Gastrocnemius medialis (tissue), 4 donors: ENCODE data around the gene ARHGAP29. TPM values are rescaled to one million over a fixed set of nuclear protein-coding genes. Genes with fewer than 3 reads are reported as not detected.
"Not testable (repeated sequence)": the region's sequence is repeated elsewhere in the genome, so short reads cannot be mapped to it uniquely, and the experiment has no call there.

Experiments used
- ATAC-seq, 2 donors: fragments of 150-250 bp; one replicate each; pipeline ENCODE4 v1.9.1; 2016
- DNase-seq, 2 donors: peaks; one replicate each; pipeline ENCODE4 v3.0.0-alpha.2; 2019
- H3K27ac ChIP-seq, 4 donors: fragments of 200-600 bp; sonication (generic); 1 replicate in 1 of 4; 2 replicates in 3 of 4; pipeline ENCODE4 v1.5.1; 2016 to 2018; ENCODE audit warnings: mild to moderate bottlenecking in 2 of 4, moderate library complexity in 1 of 4
- H3K27me3 ChIP-seq, 3 donors: fragments of 200-600 bp; sonication (generic) in 2 of 3; 1 replicate in 1 of 3; 2 replicates in 2 of 3; pipeline versions ENCODE4 v1.5.1 to v1.6.0; 2016 to 2019; ENCODE audit warnings: mild to moderate bottlenecking in 1 of 3, moderate library complexity in 1 of 3
- H3K36me3 ChIP-seq, 2 donors: fragments of 200-600 bp; sonication (generic) in 1 of 2; one replicate each; pipeline ENCODE4 v1.5.1; 2017 to 2018
- H3K4me1 ChIP-seq, 2 donors: fragments of 200-600 bp; sonication (generic) in 1 of 2; one replicate each; pipeline ENCODE4 v1.5.1; 2016 to 2017; ENCODE audit warnings: mild to moderate bottlenecking in 2 of 2
- H3K4me3 ChIP-seq, 4 donors: fragments of 200-600 bp; sonication (generic) in 3 of 4; 1 replicate in 1 of 4; 2 replicates in 3 of 4; pipeline ENCODE4 v1.5.1; 2016 to 2019; ENCODE audit warnings: mild to moderate bottlenecking in 2 of 4
- H3K9me3 ChIP-seq, 3 donors: fragments of 200-600 bp; sonication (generic) in 2 of 3; 1 replicate in 1 of 3; 2 replicates in 2 of 3; pipeline ENCODE4 v1.5.1; 2016 to 2019
- POLR2A ChIP-seq, 2 donors: fragments of 450-650 bp; IDR thresholded peaks; one replicate each; pipeline ENCODE4 v1.6.1; 2017; ENCODE audit warnings: antibody characterized with exemption in 2 of 2, mild to moderate bottlenecking in 2 of 2, moderate library complexity in 2 of 2
- in situ Hi-C, 4 donors: fragments of 200-750 bp; cut with MboI; loops; one replicate each; pipeline versions ENCODE4 v1.15.0 to v1.8.0; 2017; ENCODE audit warnings: low sequenced_read_pairs in 4 of 4
- intact Hi-C: fragments of 100-400 bp; cut with DNase I; formaldehyde crosslinking; loops from one replicate; pipeline ENCODE4 v1.15.1; 2023; ENCODE audit warnings: low total_unique reads
- total RNA-seq, 4 donors: library from RNA; depleted of rRNA; stranded (reverse); fragments of >200 nt; gene quantifications; one replicate each; pipeline versions ENCODE4 v1.1.0 to v1.2.3, GENCODE V29; 2016
- TF ChIP-seq, protein P1 (sequence below), 5 experiments: fragments of 450-650 bp in 3 of 5; fragments of 200-600 bp in 2 of 5; sonication (generic) in 2 of 5; IDR thresholded peaks in 4 of 5; conservative IDR thresholded peaks in 1 of 5; 1 replicate in 4 of 5; 2 replicates in 1 of 5; pipeline ENCODE4 v1.5.1; 2016 to 2019; ENCODE audit warnings: antibody characterized with exemption in 5 of 5, mild to moderate bottlenecking in 3 of 5, moderate library complexity in 3 of 5

The ARHGAP29 gene
- total RNA-seq, 4 donors from 2014 or later: 10.0 to 13.5 (median 11.6) TPM

DNA sequence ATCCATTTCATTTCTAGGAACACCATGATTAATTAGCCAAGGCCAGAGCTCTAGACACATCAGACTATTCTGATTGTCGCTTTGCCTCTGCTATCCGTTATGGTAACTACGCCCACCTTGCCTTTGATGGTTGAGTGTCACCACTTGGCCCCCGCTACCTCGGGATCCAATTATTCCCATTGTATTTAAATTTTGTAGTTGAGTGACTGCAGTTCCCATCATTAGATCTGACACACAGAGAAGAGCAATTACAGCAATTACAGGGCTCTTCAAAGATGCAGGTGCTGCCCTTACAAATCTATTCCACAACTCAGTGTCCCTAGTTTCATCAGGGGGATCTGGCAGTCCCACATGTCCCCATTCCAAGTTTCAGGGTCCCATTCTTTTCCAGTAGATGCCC lies 71.5 kb downstream of the ARHGAP29 start:
- DNase-seq (no peak), ATAC-seq (no peak)
- H3K36me3 ChIP-seq: no peaks in the 10 kb centered on the region
- in situ Hi-C loops (no loop called here), intact Hi-C loops (no loop called here)
- peaks cover 2 to 7% of the 10 kb centered on the region in 2 donors for H3K4me1 ChIP-seq
- no peaks in the 10 kb centered on the region for H3K9me3 ChIP-seq
- no peak overlapping the region for H3K4me3 ChIP-seq
- H3K27ac ChIP-seq: no peak overlapping the region
- TF ChIP-seq POLR2A (IDR thresholded peaks at IDR 0.05): no peak
- TF ChIP-seq, protein P1, sequence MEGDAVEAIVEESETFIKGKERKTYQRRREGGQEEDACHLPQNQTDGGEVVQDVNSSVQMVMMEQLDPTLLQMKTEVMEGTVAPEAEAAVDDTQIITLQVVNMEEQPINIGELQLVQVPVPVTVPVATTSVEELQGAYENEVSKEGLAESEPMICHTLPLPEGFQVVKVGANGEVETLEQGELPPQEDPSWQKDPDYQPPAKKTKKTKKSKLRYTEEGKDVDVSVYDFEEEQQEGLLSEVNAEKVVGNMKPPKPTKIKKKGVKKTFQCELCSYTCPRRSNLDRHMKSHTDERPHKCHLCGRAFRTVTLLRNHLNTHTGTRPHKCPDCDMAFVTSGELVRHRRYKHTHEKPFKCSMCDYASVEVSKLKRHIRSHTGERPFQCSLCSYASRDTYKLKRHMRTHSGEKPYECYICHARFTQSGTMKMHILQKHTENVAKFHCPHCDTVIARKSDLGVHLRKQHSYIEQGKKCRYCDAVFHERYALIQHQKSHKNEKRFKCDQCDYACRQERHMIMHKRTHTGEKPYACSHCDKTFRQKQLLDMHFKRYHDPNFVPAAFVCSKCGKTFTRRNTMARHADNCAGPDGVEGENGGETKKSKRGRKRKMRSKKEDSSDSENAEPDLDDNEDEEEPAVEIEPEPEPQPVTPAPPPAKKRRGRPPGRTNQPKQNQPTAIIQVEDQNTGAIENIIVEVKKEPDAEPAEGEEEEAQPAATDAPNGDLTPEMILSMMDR (IDR thresholded peaks at IDR 0.05 in 4 of 5, conservative IDR thresholded peaks at IDR 0.05 in 1 of 5): no peak
- no peaks in the 10 kb centered on the region for H3K27me3 ChIP-seq

DNA sequence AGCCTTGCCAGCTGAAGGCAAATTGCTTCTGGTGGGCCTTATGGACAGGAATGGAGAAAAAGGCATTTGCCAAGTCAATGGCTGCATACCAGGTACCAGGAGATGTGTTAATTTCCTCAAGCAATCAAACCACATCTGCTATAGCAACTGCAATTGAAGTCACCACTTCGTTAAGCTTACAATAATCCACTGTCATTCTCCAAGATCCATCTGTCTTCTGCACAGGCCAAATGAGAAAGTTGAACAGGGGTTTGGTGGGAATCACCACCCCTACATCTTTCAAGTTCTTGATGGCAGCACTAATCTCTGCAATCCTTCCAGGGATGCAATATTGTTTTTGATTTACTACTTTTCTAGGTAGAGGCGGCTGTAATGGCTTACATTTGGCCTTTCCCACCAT lies 72.5 kb downstream of the ARHGAP29 start:
- H3K4me3 ChIP-seq, H3K27me3 ChIP-seq, H3K9me3 ChIP-seq, intact Hi-C loops, ATAC-seq, H3K27ac ChIP-seq, DNase-seq, H3K36me3 ChIP-seq, in situ Hi-C loops: not testable (repeated sequence)
- peaks cover 6 to 12% of the 10 kb centered on the region in 2 donors for H3K4me1 ChIP-seq

DNA sequence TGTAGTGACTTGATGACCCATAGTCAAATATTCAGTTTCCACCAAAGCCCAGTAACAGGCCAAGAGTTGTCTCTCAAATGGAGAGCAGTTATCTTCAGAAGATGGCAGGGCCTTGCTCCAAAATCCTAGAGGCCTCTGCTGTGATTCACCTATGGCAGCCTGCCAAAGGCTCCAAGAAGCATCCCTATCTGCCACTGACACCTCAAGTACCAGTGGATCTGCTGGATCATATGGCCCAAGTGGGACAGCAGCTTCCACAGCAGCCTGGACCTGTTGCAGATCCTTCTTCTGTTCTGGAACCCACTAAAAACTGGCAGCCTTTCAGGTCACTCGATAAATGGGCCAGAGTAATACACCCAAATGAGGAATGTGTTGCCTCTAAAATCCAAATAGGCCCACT lies 73.3 kb downstream of the ARHGAP29 start:
- in situ Hi-C loops, intact Hi-C loops: not testable (repeated sequence)

DNA sequence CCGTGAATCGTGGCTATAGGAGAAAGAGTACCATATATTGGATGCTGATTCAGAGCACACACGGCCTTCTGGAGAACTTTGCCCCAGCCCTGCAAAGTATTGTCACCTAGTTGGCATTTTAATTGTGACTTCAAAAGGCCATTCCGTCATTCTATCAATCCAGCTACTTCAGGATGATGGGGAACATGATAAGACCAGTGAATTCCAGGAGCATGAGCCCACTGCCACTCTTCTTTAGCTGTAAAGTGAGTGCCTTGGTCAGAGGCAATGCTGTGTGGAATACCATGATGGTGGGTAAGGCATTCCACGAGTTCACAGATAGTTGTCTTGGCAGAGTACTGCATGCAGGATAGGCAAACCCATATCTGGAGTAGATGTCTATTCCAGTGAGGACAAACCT lies 74.1 kb downstream of the ARHGAP29 start:
- ATAC-seq, H3K4me3 ChIP-seq, H3K27me3 ChIP-seq, intact Hi-C loops, DNase-seq, H3K9me3 ChIP-seq, H3K27ac ChIP-seq, in situ Hi-C loops, H3K36me3 ChIP-seq: not testable (repeated sequence)
- peaks cover 6 to 12% of the 10 kb centered on the region in 2 donors for H3K4me1 ChIP-seq

More for the DNA sequence above, 73.3 kb downstream of the ARHGAP29 start:
- ATAC-seq, H3K27me3 ChIP-seq, DNase-seq, H3K4me3 ChIP-seq, H3K9me3 ChIP-seq, H3K36me3 ChIP-seq, H3K27ac ChIP-seq: not testable (repeated sequence)
- H3K4me1 ChIP-seq: peaks cover 6 to 12% of the 10 kb centered on the region in 2 donors

DNA sequence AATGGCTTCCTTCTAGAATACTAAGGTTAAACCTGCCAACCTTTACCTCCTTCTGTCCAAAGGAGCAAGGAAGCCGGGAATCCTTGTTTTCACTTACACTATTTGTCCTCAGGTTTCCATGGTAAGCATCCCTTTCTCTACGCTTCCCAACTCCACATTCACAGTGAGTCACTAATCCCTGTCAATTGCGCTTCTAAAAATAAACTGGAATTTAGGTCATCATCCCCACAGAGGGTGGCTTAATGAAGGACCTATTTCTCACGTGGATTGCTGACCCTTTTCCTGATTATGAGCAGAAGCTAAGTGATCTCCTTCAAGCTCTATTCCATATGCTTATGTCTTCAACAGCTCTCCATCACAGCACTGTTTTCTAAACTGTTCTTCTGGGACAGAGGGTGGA lies 76.6 kb downstream of the ARHGAP29 start:
- no peak overlapping the region for H3K27ac ChIP-seq
- peaks cover 6 to 12% of the 10 kb centered on the region in 2 donors for H3K4me1 ChIP-seq
- H3K9me3 ChIP-seq: no peaks in the 10 kb centered on the region
- in situ Hi-C loops: no loop called here
- H3K4me3 ChIP-seq: no peak overlapping the region
- TF ChIP-seq POLR2A (IDR thresholded peaks at IDR 0.05): no peak
- TF ChIP-seq, protein P1 (IDR thresholded peaks at IDR 0.05 in 4 of 5, conservative IDR thresholded peaks at IDR 0.05 in 1 of 5): no peak
- ATAC-seq (peak; percentile 70 to 73), DNase-seq (no peak)
- intact Hi-C loops: no loop called here
- no peaks in the 10 kb centered on the region for H3K36me3 ChIP-seq
- H3K27me3 ChIP-seq: no peaks in the 10 kb centered on the region

DNA sequence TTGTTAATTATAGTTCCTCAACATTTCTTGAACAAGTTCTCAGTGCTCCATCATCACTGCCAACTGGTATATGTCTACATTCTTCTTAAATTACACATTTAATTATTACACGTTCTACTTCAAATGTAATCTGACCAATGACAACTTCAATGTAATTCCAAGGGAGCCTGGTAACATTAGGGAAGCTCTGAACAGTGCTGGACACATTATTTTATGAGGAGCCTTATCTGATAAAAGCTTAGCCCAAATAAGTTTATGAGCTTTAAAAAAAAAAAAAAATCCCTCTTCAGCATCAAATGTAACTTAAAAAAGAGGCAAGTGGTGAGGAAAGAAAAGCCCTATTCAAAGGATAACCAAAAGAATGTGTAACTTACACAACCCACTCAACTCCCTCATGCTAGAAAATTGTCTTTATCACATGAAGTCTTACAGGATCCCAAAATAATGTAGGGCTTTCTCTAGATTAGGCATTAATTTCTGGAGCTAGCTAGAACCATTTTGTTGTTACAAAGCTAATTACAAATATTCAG lies 81.2 kb downstream of the ARHGAP29 start:
- H3K4me3 ChIP-seq: no peak overlapping the region
- in situ Hi-C loops (no loop called here), intact Hi-C loops (no loop called here)
- H3K9me3 ChIP-seq: no peaks in the 10 kb centered on the region
- H3K27ac ChIP-seq: no peak overlapping the region
- no peaks in the 10 kb centered on the region for H3K36me3 ChIP-seq
- H3K27me3 ChIP-seq: no peaks in the 10 kb centered on the region
- ATAC-seq (no peak), DNase-seq (no peak)
- TF ChIP-seq POLR2A (IDR thresholded peaks at IDR 0.05): no peak
- TF ChIP-seq, protein P1 (IDR thresholded peaks at IDR 0.05 in 4 of 5, conservative IDR thresholded peaks at IDR 0.05 in 1 of 5): no peak
- H3K4me1 ChIP-seq: peaks cover 6 to 9% of the 10 kb centered on the region in 2 donors
